Astrocyte of the hippocampus (primary cell): ENCODE data around the gene SRF.

Source experiments
- DNase-seq: peaks from one replicate; pipeline ENCODE4 v3.0.0; 2011; ENCODE audit warnings: low read depth, low spot score

Gene SRF

DNA sequence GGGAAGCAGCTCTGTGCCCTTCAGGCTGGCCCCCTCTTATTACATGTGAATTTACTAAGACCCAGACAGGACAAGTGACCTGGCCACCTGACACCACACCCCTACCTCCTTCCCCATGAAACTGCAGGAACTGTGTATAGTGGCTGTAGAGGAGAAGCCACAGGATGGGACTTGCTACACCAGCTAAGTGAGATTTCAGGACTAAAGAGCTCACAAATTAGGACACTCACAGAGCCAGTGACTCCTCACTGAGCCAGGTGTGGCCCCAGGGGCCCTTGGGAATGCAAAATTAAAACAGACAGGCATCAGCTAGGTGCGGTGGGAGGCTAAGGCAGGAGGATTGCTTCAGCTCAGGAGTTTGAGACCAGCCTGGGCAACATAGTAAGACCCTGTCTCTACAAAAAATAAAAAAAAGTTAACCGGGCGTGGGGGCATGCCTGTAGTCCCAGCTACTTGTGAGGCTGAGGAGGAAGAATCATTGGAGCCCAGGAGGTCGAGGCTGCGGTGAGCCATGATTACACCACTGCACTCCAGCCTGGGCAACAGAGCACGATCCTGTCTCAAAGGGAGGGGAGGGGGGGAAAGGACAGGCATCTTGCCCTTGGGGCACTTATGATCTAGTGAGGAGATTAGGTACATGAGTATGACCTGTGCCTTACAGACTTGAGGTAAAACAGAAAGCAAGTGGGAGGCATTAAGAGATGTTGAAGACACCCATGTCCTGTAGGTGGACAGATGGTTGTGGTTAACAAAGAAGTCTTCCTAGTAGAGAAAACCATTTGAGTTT is 23.2 kb upstream of the SRF start:
- DNase-seq = no peak

DNA sequence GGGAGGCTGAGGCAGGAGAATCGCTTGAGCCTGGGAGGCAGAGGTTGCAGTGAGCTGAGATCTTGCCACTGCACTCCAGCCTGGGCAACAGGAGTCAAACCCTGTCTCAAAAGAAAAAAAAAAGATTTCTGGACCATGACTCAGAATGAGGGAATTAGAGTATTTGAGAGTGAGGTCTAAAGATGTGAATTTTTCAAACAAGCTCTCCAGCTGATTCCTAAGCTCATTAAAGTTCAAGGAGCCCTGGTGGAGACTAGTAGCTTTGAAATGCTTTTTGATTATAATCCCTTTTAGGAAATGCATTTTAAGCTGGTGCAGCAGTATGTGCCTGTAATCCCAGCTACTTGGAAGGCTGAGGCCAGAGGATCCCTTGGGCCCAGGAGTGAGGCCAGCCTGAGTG is 21.8 kb upstream of the SRF start:
- peak; percentile 58 for DNase-seq

DNA sequence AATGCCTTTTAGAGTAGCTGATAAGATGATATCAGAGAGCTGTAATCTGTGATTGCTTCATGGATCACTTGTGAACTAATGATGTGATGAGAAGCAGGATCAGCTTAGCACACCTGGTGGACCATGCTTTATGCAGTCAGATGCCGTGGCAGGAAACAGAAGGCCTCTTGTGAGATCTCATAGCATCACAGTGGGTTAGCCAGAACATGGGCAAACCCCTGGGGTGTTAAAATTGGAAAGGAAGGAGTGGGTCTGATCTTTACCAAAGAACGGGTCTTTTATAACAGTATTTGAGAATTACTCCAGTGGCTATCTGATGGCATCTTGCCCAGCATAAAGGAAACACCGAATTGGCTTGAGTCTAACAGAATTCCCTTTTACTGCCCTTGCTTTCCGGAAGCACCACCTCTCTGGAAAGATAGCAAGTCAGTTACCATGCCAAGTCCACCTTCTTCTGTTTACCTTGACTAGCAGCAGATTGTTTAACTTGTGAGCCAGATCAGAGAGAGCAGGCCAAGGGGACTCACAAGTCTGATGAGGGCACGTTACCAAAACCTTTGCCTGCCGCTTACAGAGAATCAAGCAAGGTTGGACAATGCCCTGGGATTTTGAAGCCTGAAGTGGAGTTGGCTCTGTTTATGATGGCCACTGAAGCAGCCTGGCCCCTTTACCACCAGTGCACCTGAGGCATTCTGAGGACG is 20.9 kb upstream of the SRF start:
- peak; percentile 57 for DNase-seq

- DNase-seq = no peak
These were observed 11.5 kb upstream of the SRF start for GRCh38 chr6:43159599-43159998.

- DNase-seq = no peak
These were observed 7.2 kb upstream of the SRF start for GRCh38 chr6:43163899-43164298.

GRCh38 chr6:43170417-43170930 is 595 bp upstream of the SRF start:
- DNase-seq = no peak

DNA sequence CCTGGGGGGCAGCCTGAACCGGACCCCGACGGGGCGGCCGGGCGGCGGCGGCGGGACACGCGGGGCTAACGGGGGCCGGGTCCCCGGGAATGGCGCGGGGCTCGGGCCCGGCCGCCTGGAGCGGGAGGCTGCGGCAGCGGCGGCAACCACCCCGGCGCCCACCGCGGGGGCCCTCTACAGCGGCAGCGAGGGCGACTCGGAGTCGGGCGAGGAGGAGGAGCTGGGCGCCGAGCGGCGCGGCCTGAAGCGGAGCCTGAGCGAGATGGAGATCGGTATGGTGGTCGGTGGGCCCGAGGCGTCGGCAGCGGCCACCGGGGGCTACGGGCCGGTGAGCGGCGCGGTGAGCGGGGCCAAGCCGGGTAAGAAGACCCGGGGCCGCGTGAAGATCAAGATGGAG is 636 bp downstream of the SRF start:
- peak; percentile 53 for DNase-seq

- peak; percentile 77 for DNase-seq
These were observed 1.3 kb downstream of the SRF start for GRCh38 chr6:43172104-43173007.

DNA sequence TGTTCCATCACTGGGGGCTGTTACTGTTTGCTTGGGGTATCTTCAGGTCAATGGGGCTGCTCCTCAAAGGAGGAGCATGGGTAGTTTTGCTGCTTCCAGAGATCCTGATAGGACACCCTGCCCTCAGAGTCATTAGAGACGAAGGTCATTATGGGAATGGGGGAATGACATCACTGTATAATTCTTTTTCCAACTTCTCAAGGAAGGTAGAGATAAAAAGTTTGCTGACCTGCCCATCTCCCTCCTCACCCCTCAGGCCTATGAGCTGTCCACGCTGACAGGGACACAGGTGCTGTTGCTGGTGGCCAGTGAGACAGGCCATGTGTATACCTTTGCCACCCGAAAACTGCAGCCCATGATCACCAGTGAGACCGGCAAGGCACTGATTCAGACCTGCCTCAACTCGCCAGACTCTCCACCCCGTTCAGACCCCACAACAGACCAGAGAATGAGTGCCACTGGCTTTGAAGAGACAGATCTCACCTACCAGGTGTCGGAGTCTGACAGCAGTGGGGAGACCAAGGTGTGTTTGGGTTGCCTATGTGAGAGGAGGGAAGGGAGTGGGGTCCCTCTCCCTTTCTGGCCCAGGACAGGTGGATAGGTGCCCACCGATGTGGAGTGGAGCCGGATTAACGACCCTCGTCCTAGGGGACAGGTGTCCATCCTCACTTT is 2.7 kb downstream of the SRF start:
- peak; percentile 32 for DNase-seq

GRCh38 chr6:43174263-43175112 is 3.4 kb downstream of the SRF start:
- DNase-seq = peak; percentile 99

DNA sequence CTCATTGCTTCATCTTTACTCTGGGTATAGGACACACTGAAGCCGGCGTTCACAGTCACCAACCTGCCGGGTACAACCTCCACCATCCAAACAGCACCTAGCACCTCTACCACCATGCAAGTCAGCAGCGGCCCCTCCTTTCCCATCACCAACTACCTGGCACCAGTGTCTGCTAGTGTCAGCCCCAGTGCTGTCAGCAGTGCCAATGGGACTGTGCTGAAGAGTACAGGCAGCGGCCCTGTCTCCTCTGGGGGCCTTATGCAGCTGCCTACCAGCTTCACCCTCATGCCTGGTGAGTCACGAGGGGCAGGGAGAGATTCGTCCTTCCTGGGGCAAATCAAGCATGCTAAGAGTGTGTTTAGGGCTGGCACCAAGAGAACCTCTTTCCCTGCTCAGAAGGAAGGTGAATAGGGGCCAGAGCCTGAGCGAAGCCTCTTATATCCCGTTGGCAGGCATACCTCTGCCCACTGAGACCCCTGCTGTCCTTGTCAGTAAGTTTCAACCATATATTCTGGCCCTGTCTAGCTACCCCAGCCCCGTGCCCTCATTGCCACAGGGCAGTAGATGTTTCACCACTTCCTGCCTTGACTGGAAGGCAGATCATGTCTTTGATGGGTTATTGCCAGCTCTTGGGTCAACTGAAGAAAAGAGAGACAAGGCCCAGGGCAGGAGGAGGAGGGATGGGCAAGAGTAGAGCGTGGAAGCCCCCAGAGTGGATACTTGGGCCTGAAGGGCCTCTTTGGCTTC is 4.8 kb downstream of the SRF start:
- no peak for DNase-seq

DNA sequence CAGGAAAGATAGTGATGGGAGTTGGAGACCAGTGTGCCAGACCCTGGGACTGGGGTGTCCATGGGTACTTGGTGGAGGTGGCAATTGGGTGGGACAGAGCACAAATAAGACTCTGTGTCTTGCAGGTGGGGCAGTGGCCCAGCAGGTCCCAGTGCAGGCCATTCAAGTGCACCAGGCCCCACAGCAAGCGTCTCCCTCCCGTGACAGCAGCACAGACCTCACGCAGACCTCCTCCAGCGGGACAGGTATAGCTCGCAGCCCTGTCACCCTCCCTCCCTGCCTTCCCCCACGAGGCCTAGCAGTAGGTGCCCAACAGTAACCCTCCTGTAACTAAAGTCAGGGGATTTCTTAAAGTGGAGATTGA is 5.3 kb downstream of the SRF start:
- DNase-seq = no peak

GRCh38 chr6:43178150-43178549 is 7.1 kb downstream of the SRF start:
- DNase-seq = no peak

GRCh38 chr6:43178951-43179830 is 8.1 kb downstream of the SRF start:
- DNase-seq = no peak

DNA sequence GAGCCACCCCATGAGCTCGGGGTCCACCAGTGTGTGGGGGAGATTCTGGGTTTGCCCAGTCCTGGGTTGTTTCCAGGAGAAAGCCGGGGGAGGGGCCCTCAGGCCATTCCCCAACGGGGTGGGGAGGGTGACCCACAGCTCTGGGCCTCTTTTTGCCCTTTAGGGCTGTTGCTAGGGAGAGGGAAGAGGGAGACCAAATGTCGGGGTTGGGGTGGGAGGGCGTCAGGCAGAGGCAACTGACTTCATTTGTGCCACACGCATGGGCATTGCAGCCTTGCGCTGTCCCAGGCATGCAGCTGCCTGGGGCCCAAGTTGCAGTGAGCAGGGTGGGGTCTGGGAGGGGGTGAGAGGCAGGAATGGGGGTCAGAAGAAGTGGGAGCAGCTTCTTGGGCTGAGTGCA is 9.0 kb downstream of the SRF start:
- DNase-seq = no peak

- peak; percentile 29 for DNase-seq
These were observed 9.9 kb downstream of the SRF start for GRCh38 chr6:43180985-43181384.

GRCh38 chr6:43181621-43181941 is 10.5 kb downstream of the SRF start:
- no peak for DNase-seq

- DNase-seq = peak; percentile 83
These were observed 11.1 kb downstream of the SRF start, which contains the start of gene CUL9 for GRCh38 chr6:43181942-43182860. Gene CUL9, plus strand, starts transcription at chr6:43182196. Its CDS starts 2,115 bp downstream, at chr6:43184311.
